Endodermal cell (in vitro differentiated cells): ENCODE measurements around the gene SAMD9L. TPM values are rescaled to one million over a fixed set of nuclear protein-coding genes. Genes with fewer than 3 reads are reported as not detected.

Source experiments
- DNase-seq: peaks from one replicate; pipeline ENCODE4 v3.0.0-alpha.2; 2017
- H3K27ac ChIP-seq: 2 replicates; pipeline ENCODE4 v1.5.1; 2013; ENCODE audit warnings: mild to moderate bottlenecking, low read depth, low read length, moderate library complexity
- H3K27me3 ChIP-seq: 2 replicates; pipeline ENCODE4 v1.6.1; 2013; ENCODE audit warnings: mild to moderate bottlenecking, low read length, moderate library complexity; ENCODE audit not compliant: insufficient read depth, control insufficient read depth, poor library complexity, severe bottlenecking
- H3K36me3 ChIP-seq: 2 replicates; pipeline ENCODE4 v1.7.0; 2013; ENCODE audit warnings: mild to moderate bottlenecking, low read length, moderate library complexity; ENCODE audit not compliant: control insufficient read depth, insufficient read depth
- H3K4me1 ChIP-seq: one replicate; pipeline ENCODE4 v1.7.0; 2013; ENCODE audit warnings: low read length; ENCODE audit not compliant: control insufficient read depth, insufficient read depth
- H3K4me3 ChIP-seq: 2 replicates; pipeline ENCODE4 v1.5.1; 2013; ENCODE audit warnings: mild to moderate bottlenecking, low read length, moderate library complexity
- H3K9ac ChIP-seq: 2 replicates; pipeline ENCODE4 v1.6.1; 2013; ENCODE audit warnings: mild to moderate bottlenecking, low read length, moderate library complexity; ENCODE audit not compliant: poor library complexity, severe bottlenecking; ENCODE audit errors: extremely low read depth
- H3K9me3 ChIP-seq: 2 replicates; pipeline ENCODE4 v1.6.1; 2013; ENCODE audit warnings: mild to moderate bottlenecking, low read length, moderate library complexity; ENCODE audit not compliant: control insufficient read depth
- H3K27ac Mint-ChIP-seq: 2 replicates; pipeline ENCODE4 v1.8.0; 2020; ENCODE audit warnings: mixed read lengths
- H3K27me3 Mint-ChIP-seq: 2 replicates; pipeline ENCODE4 v1.8.0; 2021; ENCODE audit warnings: mild to moderate bottlenecking, mixed read lengths; ENCODE audit not compliant: insufficient read depth
- H3K36me3 Mint-ChIP-seq: 2 replicates; pipeline ENCODE4 v1.8.0; 2020; ENCODE audit warnings: low read depth, mixed read lengths
- H3K4me1 Mint-ChIP-seq: 2 replicates; pipeline ENCODE4 v1.8.0; 2020; ENCODE audit warnings: mixed read lengths
- H3K4me3 Mint-ChIP-seq: 2 replicates; pipeline ENCODE4 v1.8.0; 2020; ENCODE audit warnings: mild to moderate bottlenecking, moderate library complexity, mixed read lengths
- H3K9me3 Mint-ChIP-seq: 2 replicates; pipeline ENCODE4 v1.8.0; 2020; ENCODE audit warnings: mild to moderate bottlenecking, mixed read lengths
- WGBS, 2 experiments: methylation state at CpG; one replicate each; pipeline versions ENCODE4 v1.1.5 to v1.1.7; 2013; ENCODE audit warnings: missing lambda C conversion rate in 2 of 2, mixed read lengths in 1 of 2; ENCODE audit not compliant: insufficient coverage in 1 of 2, insufficient read length in 1 of 2; 5-methylcytosine and 5-hydroxymethylcytosine counted together
- total RNA-seq, 2 donors: library from RNA; stranded (reverse); fragmentation: NEBNext Ultra II Directional in 1 of 2; extraction: Animal tissue kit (Norgen Biotek cat#: 25700) in 1 of 2; gene quantifications; 2 replicates in 1 of 2; 3 replicates in 1 of 2; pipeline ENCODE4 v1.2.1, GENCODE V29; 2021
- TF ChIP-seq, protein P1 (sequence below): fragments of 200-600 bp; sonication (generic); conservative IDR thresholded peaks from 2 replicates; pipeline ENCODE4 v1.5.0; 2021; ENCODE audit warnings: antibody characterized with exemption, mild to moderate bottlenecking

The SAMD9L gene
- total RNA-seq, 2 donors from 2014 or later: not detected

GRCh38 chr7:93159490-93159889 is 11.3 kb upstream of the SAMD9L start:
- no peak overlapping the region for H3K9ac ChIP-seq
- Mint-ChIP-seq H3K27me3 (peaks cover 8% of the 10 kb centered on the region), H3K4me3 (no peak overlapping the region), H3K9me3 (no peaks in the 10 kb centered on the region), H3K4me1 (no peaks in the 10 kb centered on the region), H3K27ac (no peak overlapping the region), H3K36me3 (no peaks in the 10 kb centered on the region)
- 91 to 100% methylated on average over 2 to 3 of the region's 3 CpGs for WGBS, 2 experiments
- TF ChIP-seq, protein P1, sequence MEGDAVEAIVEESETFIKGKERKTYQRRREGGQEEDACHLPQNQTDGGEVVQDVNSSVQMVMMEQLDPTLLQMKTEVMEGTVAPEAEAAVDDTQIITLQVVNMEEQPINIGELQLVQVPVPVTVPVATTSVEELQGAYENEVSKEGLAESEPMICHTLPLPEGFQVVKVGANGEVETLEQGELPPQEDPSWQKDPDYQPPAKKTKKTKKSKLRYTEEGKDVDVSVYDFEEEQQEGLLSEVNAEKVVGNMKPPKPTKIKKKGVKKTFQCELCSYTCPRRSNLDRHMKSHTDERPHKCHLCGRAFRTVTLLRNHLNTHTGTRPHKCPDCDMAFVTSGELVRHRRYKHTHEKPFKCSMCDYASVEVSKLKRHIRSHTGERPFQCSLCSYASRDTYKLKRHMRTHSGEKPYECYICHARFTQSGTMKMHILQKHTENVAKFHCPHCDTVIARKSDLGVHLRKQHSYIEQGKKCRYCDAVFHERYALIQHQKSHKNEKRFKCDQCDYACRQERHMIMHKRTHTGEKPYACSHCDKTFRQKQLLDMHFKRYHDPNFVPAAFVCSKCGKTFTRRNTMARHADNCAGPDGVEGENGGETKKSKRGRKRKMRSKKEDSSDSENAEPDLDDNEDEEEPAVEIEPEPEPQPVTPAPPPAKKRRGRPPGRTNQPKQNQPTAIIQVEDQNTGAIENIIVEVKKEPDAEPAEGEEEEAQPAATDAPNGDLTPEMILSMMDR: no peak
- peaks cover 10% of the 10 kb centered on the region for H3K9me3 ChIP-seq
- no peak overlapping the region for H3K4me3 ChIP-seq
- DNase-seq: no peak
- no peaks in the 10 kb centered on the region for H3K36me3 ChIP-seq
- no peaks in the 10 kb centered on the region for H3K27me3 ChIP-seq
- H3K4me1 ChIP-seq: no peaks in the 10 kb centered on the region
- H3K27ac ChIP-seq: no peak overlapping the region

GRCh38 chr7:93156884-93157283 is 8.7 kb upstream of the SAMD9L start:
- DNase-seq: no peak
- Histone ChIP-seq H3K9me3 (peaks cover under 1% of the 10 kb centered on the region), H3K27ac (no peak overlapping the region), H3K36me3 (no peaks in the 10 kb centered on the region), H3K4me3 (no peak overlapping the region), H3K27me3 (no peaks in the 10 kb centered on the region), H3K4me1 (no peaks in the 10 kb centered on the region), H3K9ac (no peak overlapping the region)
- 91% methylated on average over 1 of the region's 1 CpG; no CpG with 5 or more reads in 1 of the 2 experiments for WGBS, 2 experiments
- no peaks in the 10 kb centered on the region for H3K36me3 Mint-ChIP-seq
- H3K4me1 Mint-ChIP-seq: peaks cover 4% of the 10 kb centered on the region
- TF ChIP-seq, protein P1: no peak
- H3K9me3 Mint-ChIP-seq: no peaks in the 10 kb centered on the region
- H3K4me3 Mint-ChIP-seq: no peak overlapping the region
- H3K27me3 Mint-ChIP-seq: peaks cover 2% of the 10 kb centered on the region
- no peak overlapping the region for H3K27ac Mint-ChIP-seq

- no peak overlapping the region for H3K27ac Mint-ChIP-seq
These were observed 2.1 kb upstream of the SAMD9L start for GRCh38 chr7:93150200-93150835.

More at GRCh38 chr7:93150200-93150835, 2.1 kb upstream of the SAMD9L start:
- no peak for DNase-seq
- Mint-ChIP-seq H3K4me1 (peaks cover 20% of the 10 kb centered on the region), H3K9me3 (no peaks in the 10 kb centered on the region), H3K27me3 (no peaks in the 10 kb centered on the region), H3K4me3 (no peak overlapping the region), H3K36me3 (no peaks in the 10 kb centered on the region)
- no peaks in the 10 kb centered on the region for H3K27me3 ChIP-seq
- H3K9ac ChIP-seq: no peak overlapping the region
- TF ChIP-seq, protein P1: no peak
- no peaks in the 10 kb centered on the region for H3K9me3 ChIP-seq
- no peak overlapping the region for H3K27ac ChIP-seq
- H3K4me1 ChIP-seq: no peaks in the 10 kb centered on the region
- WGBS, 2 experiments: 90 to 94% methylated on average over 1 of the region's 1 CpG
- no peak overlapping the region for H3K4me3 ChIP-seq
- H3K36me3 ChIP-seq: no peaks in the 10 kb centered on the region
